Putamen (tissue), 1 donor: ENCODE data around the gene DPM1.

Experiments used
- DNase-seq: peaks from one replicate; pipeline ENCODE4 v3.0.0-alpha.2; 2016; ENCODE audit warnings: low spot score

DPM1 gene

GRCh38 chr20:50957798-50958614, at the start of gene DPM1:
DPM1 (minus strand) TSS chr20:50958532; CDS start chr20:50958523, 9 bp downstream.
- peak; percentile 91 for DNase-seq

GRCh38 chr20:51005214-51005613, 46.9 kb upstream of the DPM1 start:
- no peak for DNase-seq

DNA sequence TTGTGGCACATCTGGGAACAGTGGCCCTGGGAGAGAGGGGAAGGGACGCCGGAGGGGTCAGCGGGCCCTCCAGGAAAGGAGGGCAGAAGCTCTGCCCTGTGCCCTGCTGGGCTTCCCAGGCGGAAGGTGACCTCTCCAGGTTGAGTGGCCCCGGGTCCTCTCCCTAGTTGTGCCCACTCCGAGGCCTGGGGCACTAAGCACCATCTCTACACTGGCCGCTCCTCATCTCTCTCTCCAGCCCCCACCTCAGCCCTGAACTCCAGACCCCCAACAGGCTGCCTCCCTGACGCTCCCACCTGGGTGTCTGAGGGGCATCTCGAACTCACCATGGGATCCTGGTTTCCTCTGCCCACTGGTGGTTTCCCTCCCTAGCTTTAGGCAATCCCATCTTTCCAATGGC, 46.4 kb upstream of the DPM1 start:
- no peak for DNase-seq

GRCh38 chr20:51004305-51004727, 46.0 kb upstream of the DPM1 start:
- DNase-seq: no peak

- no peak for DNase-seq
Observed at GRCh38 chr20:51003753-51004152, 45.4 kb upstream of the DPM1 start.

DNA sequence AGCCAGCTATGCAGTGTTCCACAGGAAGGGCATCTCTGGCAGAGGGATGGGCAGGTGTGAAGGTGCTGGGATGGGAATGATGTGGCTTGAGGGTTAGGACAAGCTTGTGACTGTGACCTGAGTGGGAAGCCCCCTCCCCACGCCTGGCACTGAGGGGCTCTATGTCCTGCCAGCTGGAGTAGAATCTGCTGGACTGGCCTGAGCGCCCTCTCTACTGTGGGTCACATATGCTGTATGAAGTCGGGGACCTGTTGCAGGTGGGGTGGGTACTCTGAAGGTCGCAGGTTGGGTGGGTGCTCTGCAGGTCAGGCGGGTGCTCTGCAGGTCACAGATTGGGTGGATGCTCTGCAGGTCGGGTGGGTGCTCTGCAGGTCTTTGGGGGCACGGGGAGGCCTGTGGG, 44.3 kb upstream of the DPM1 start:
- DNase-seq: no peak

DNA sequence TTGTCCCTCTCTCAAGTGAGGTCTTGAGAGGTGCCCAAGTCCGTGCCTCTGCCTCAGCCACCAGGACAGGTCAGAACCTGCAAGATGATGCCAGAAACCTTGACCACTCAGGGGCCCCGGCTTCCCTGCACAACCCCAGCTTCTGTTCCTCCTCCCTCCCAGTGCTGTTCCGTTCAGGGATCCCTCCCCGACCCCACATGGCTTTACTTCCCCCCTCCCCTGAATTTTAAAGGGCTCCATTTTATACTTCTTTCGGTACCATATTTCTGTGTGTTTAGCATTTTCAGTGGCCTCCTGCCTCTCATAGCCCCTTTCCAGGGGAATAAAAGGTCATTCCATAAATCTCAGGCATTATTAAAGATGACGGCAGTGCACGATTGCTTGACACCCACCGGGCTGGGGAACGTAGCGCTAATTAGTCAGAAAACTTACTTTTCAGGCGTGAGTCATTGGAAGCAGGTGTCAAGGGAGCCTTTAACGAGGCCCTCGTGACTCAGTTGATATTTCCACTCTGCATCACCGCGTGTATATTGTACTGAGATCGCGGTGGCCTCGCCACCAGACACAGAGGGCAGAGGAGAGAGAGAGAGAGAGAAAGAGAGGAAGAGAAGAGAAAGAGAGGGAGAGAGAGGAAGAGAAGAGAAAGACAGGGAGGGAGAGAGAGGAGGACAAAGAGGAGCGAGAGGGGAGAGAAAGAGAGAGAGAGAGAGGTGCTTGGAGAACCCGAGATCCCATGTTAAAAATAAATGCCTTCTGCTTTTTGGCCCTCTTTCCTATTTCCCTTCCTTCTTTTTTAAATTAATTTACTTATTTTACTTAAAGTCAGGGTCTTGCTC, 43.3 kb upstream of the DPM1 start:
- no peak for DNase-seq

DNA sequence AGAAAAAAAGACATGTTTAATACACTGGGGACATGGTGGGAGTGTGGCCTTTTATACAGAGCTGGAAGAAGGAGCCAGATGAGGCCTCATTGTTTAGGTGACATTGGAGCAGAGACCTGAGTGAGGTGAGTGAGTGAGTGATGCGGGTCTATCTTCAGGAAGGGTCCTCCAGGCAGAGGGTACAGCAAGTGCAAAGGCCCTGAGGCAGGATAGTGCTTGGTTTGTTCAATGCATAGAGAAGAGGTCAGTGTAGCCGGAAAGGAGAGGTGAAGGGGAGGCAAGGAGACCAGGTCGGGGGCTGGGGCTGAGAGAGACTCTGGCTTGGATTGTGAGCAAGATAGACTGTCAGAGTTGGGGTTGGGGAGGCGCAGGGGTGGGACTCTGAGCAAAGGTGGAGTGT, 41.0 kb upstream of the DPM1 start:
- DNase-seq: no peak

- no peak for DNase-seq
Observed at GRCh38 chr20:50996901-50997865, 38.9 kb upstream of the DPM1 start.

DNA sequence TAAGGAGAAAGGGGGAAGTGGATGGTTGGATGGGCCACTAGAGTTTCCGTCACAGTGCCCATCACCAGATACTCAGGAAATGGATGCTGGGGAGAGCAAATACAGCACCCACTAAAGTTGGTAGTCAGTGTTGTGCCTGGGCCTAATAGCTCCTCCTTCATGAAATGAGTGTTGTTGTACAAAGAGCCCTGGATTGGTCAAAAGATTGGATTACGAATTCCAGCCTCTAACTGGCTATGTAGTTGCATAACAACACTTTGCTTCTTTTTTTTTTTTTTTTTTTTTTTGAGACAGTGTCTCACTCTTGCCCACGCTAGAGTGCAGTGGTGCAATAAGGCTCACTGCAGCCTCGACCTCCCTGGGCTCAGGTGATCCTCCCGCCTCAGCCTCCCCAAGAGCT, 37.2 kb upstream of the DPM1 start:
- no peak for DNase-seq

DNA sequence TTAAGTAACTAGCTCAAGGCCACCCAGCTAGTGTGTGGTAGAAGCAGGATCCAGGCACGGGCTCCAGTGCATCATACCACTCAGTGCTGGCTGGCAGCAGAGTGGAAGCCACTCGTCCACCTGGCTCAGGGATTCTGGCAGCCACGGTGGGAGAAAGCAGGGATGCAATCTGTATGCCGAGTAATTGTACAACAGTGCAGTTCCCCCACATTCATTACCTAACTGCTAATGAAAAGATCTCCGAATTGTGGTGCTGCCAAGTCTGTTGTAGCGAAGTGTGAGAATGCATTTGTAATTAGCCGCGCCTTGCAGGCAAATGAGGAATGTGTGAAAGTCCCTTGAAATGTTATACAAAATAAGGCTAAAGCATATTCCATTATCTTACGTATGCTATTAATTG, 35.5 kb upstream of the DPM1 start:
- no peak for DNase-seq

DNA sequence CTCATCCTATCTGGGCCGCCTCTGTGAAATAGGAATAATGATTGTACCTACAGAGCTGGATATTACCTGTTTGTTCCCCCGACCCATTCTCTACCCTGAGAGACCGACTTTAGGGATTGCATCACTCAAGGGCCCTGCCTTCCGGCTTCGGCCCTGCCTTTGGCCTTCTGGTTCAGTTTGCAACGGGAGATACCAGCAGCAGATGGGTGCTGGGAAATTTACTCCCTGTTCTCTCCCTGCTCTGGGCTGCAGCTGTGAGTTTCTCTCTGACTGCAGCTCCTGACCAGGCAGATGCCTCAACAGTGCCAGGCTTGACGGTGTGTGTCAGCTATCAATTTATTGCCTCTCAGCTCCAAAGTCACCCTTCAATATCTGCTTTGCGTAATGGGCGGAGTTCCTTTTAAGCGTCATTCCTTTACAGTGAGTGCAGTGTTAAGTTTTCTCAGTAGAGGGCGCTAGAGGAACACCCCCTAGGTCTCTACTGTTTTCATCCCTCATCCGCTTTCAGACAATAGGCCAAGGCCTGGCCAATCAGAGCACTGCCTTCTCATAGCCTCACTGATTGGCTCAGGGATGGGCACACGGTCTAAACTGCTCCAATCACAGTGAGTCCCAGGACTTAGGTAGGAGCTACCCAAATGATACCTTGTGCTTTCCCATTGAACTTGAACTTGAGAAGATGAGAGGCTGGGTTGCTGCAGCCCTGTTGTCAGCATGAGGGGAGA, 34.6 kb upstream of the DPM1 start:
- DNase-seq: no peak

DNA sequence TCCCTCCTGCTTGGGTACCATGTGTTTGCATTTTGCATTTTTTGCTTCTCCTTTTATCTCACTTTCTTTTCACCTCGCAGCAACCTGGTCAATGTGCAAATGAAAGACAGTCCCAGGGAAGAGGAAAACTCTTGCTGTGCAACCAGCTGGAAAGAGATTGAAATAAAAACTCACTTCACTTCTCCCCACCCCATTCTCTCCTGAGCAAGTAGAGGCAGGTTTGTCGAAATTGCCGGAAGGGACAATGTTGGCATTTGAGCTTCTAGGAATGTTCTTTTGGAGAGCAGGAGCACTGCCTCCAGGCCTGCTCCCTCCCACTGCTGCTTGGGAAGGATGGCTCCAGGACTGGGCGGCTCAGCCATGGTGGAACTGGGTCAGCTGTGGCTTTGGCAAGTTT, 34.0 kb upstream of the DPM1 start:
- no peak for DNase-seq

DNA sequence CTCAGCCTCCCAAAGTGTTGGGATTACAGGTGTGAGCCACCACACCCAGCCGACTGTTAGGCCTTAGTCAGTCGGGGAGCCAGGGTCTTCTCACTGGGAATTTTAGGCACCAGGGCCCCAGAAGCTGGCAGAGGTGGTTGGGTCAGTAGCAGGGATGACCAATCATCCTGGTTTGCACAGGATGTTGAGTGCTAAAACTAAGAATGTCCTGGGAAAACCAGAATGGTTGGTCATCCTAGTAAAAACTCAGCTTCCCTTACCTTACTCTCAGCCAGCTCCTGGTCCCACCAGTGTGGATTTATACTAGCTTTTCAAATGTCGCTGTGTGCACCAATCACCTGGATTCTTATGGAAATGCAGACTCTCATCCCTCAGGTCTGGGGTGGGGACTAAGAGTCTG, 32.7 kb upstream of the DPM1 start:
- no peak for DNase-seq

DNA sequence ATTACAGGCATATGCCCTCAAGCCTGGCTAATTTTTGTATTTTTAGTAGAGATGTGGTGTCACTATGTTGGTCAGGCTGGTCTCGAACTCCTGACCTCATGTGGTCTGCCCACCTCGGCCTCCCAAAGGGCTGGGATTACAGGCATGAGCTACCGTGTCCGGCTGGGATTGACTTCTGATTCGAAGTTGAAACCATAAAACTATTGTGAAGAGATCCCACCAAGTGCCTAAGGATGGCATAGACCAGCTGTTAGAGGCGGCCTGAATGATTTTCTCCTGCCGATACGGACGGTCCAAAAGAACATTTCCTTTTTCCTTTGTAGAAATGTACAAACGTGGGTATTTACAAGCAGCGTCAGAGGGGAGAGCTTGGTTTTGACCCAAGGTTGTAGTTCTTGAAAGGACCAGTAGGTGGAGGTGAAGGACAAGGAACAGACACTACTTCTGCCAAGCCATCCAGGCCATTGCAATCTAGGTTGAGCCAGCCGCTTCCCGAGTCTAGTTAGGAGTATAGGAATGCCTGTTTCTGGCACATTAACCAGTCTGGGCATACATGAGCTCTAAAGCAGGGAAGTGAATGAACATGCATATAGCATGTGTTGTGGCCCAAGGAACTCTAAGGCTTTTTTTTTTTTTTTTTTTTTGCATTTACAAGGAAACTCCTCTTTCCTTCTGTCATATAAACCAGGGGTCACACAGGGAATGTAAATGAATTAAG, 29.3 kb upstream of the DPM1 start:
- DNase-seq: peak; percentile 71

- no peak for DNase-seq
Observed at GRCh38 chr20:50983321-50983720, 25.0 kb upstream of the DPM1 start.

- no peak for DNase-seq
Observed at GRCh38 chr20:50982363-50982762, 24.0 kb upstream of the DPM1 start.

- DNase-seq: no peak
Observed at GRCh38 chr20:50981714-50982048, 23.3 kb upstream of the DPM1 start.

DNA sequence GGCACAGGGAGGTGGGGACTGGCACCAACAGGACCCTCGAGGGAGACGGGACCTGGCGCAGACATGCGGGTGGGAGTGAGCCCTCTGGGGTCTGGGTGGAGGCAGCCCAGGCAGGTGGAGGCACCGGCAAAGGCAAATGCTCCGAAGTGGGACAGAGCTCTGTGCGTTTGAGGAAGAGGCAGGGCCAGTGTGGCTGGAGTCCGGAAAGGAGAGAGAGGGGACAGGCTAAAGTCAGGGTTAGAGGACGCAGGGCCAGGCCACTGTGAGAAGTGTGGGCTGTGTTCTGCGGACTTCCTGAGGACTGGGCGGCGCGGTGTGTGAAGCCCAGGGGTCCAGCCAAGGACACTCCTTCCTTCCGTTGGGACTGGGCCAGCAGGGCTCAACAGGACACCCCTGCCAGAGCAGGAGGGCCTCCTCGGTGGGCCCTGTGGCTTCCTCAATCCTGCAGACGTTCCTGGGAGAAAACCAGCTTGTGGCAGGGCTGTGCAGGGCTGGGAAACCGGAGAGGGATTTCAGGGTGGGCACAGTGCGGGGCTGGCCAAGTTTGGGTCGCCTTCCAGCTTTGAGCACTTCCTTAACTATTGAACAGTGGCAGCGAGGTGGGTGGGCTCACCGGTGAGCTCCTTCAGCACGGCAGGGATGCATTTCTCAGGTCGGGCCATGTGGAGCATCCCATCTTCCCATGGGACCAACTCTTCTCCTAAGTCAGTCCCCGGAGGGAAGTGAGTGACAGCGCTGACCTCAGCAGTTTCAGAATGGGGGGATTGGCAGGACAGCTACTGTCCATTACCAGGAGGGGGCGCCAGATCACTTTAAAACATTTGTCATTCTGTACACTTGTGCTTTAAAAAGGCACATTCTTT, 22.8 kb upstream of the DPM1 start:
- no peak for DNase-seq
